Stimulated activated effector memory CD8-positive, alpha-beta T cell treated with anti-CD3 and anti-CD28 coated beads, Interleukin-12 subunit alpha, Interleukin-12 subunit beta, amount 100 ng/mL, for 72 hours (primary cell): ENCODE results near the gene NHSL1.

ENCODE experiments used
- ATAC-seq: fragments of 150-1000 bp; cut with Tn5 transposase; 2 replicates; pipeline ENCODE4 v1.10.0; 2021
- DNase-seq, 2 donors: peaks; one replicate each; pipeline ENCODE4 v3.0.0; 2021 to 2022; ENCODE audit warnings: low spot score in 2 of 2
- H3K27ac Mint-ChIP-seq: one replicate; pipeline ENCODE4 v1.8.0; 2022; ENCODE audit warnings: mild to moderate bottlenecking, mixed read lengths
- H3K36me3 Mint-ChIP-seq: one replicate; pipeline ENCODE4 v1.8.0; 2022; ENCODE audit warnings: mild to moderate bottlenecking, mixed read lengths
- H3K4me1 Mint-ChIP-seq: one replicate; pipeline ENCODE4 v1.8.0; 2022; ENCODE audit warnings: mixed read lengths
- H3K4me3 Mint-ChIP-seq: one replicate; pipeline ENCODE4 v1.8.0; 2022; ENCODE audit warnings: mild to moderate bottlenecking, mixed read lengths
- H3K9me3 Mint-ChIP-seq: one replicate; pipeline ENCODE4 v1.8.0; 2022; ENCODE audit warnings: mixed read lengths

Gene NHSL1

DNA sequence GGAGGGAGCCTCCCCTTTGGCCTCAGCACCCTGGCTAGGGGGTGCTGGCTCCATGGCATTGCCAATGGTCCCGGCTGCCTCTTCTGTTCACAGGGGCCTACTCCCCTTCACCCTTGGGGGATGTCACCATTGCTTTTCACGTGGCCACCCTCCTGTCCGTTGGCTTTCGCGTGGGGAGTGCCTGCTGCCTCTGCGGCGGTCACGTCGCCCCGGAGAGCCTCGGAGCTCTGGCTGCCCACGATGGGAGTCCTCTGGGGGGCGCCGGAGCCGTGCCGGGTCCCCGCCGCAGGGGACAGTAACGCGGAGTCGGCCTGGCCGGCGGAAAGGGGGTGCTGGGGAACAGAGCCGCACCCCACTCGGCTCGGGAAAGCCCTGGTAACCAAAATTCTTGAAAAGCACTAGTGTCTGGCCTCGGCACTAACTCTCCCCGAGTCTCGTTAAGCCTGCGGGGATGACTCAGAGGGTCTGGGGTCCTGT is 95.9 kb downstream of the NHSL1 start:
- DNase-seq (peak; percentile 38 to 70), ATAC-seq (peak; percentile 51)
- Mint-ChIP-seq H3K36me3 (peaks cover 26% of the 10 kb centered on the region), H3K4me3 (peak overlapping the region; percentile 73), H3K27ac (peak overlapping the region; percentile 34), H3K4me1 (peaks cover 7% of the 10 kb centered on the region), H3K9me3 (no peaks in the 10 kb centered on the region)

DNA sequence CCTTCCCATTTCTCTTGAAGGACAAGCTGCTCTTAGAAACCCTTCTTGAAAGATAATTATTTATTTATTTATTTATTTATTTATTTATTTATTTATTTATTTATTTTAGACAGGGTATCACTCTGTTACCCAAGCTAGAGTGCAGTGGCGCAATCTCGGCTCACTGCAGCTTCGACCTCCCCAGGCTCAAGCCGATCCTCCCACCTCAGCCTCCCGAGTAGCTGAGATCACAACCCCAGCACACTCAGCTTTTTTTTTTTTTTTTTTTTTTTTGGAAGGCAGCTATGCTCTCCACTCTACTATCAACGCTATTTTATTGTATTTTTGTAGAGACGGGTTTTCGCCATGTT is 96.5 kb downstream of the NHSL1 start:
- H3K9me3 Mint-ChIP-seq: no peaks in the 10 kb centered on the region
- DNase-seq (no peak), ATAC-seq (no peak)
- peaks cover 6% of the 10 kb centered on the region for H3K4me1 Mint-ChIP-seq
- peaks cover 21% of the 10 kb centered on the region for H3K36me3 Mint-ChIP-seq
- H3K4me3 Mint-ChIP-seq: peak overlapping the region; percentile 73
- H3K27ac Mint-ChIP-seq: peak overlapping the region; percentile 34

DNA sequence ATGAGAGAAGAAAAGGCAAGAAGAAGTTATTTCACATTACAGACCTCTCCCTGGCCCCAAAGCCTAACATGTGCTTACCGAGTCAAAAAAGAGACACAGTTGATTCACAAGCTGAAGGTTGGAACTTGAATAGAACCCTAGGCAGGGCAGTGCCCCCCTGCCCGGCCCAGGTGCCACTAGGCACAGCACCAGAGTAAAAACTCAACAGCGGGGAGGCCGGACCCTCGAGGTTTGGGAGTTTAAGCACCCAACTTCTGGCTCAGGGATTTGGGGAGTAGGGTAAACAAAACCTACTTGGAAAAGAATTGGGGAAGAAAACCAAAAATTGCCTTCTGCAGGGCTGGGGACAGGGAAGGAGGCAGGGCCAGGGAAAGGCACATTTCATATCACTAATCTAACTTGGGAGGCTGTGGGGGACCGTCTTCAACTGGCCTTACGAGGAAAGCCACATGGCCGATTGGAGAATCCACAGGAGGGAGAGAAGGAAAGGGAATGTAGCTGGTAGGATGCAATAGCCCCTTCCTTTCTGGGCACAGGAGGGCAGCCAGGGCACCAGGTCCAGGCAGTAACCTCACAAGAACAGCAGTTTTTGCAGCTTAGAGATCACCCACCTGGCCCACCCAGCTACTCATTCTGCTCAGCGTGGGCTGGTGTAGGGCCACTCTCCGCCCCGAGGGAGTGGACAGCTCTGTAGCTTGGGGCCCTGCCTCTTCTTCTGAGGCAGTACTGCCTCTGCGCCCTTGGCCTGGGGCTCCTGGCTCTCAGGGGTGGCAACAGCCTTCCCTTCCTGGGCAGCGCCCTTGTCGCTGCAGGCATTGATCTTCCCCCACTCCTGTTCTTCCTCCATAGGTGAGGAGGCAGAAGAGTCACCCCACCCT is 97.1 kb downstream of the NHSL1 start:
- peak overlapping the region; percentile 47 for H3K4me3 Mint-ChIP-seq
- ATAC-seq (no peak), DNase-seq (no peak)
- H3K27ac Mint-ChIP-seq: no peak overlapping the region
- peaks cover 18% of the 10 kb centered on the region for H3K36me3 Mint-ChIP-seq
- no peaks in the 10 kb centered on the region for H3K9me3 Mint-ChIP-seq
- H3K4me1 Mint-ChIP-seq: peaks cover 6% of the 10 kb centered on the region

DNA sequence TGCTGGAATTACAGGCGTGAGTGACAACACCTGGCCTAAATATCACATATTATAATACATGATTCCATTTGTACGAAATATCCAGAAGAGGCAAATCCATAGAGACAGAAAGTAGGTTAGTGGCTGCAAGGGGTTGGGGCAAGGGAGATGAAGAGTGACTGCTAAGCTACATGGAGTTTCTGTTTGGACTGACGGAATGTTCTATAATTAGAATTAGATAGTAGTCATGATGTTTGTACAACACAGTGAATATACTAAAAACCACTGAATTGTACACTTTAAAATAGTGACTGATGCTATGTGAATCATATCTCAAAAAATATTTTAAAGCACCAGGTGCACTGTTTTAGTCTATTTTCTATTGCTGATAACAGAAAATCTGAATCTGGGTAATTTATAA is 99.0 kb downstream of the NHSL1 start:
- Mint-ChIP-seq H3K4me1 (peaks cover 6% of the 10 kb centered on the region), H3K4me3 (no peak overlapping the region), H3K27ac (no peak overlapping the region), H3K36me3 (no peaks in the 10 kb centered on the region), H3K9me3 (no peaks in the 10 kb centered on the region)
- DNase-seq (peak in 1 of 2 donors; percentile 30), ATAC-seq (no peak)

DNA sequence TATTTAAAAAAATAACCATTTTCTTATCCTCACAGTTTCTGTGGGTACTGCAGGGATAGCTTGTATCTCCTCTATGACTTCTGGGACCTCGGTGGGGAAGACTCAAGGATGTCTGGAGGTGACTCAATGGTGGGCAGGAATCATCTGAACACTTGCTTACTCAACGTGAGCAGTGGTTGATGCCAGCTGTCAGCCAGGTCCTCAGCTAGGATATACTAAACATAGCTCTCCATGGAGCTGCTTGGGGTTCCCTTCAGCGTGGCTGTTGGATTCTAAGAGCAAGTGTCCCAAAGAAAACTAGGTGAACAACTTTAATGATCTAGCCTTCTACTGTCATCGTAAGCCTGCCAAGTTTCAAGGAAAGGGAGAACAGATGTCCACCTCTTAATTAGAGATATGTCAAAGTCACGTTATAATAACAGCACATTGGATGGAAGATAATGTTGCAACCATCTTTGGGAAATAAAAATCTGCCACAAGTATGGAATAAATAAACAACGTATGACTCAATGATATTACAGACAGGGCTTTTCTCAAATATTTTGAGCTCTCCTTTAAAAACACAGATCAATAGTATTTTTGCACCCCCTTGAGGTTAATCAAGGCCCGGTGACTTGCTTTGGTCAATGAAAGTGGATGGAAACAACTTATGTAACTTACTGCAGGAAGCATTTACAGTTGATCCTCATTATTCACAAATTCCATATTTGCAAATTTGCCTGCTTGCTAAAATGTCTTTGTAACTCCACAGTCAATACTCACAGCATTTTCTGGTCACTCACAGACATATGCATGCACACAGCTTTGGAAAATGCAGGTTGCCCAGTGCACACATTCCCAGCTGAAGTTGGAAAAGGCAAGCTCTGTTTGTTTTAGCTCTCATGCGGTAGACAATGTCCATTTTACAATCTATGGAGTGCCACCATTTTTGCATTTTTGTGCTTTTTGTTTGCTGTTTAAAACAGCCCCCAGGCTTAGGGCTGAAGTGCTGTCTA is 101.9 kb downstream of the NHSL1 start:
- DNase-seq (peak in 1 of 2 donors; percentile 23), ATAC-seq (no peak)
- Mint-ChIP-seq H3K36me3 (no peaks in the 10 kb centered on the region), H3K4me3 (no peak overlapping the region), H3K9me3 (no peaks in the 10 kb centered on the region), H3K27ac (no peak overlapping the region), H3K4me1 (no peaks in the 10 kb centered on the region)

DNA sequence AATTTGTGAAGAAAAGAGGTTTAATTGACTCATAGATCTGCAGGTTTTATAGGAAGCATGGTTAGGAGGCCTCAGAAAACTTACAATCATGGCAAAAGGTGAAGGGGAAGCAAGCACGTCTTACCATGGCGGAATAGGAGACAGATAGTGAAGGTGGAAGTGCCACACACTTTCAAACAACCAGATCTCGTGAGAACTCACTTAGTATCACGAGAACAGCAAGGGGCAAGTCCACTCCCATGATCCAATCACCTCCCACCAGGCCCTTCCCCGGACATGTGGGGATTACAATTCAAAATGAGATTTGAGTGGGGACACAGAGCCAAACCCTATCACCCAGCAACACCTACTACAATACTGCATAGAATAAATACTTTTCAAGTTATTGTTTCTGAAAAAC is 102.6 kb downstream of the NHSL1 start:
- Mint-ChIP-seq H3K9me3 (no peaks in the 10 kb centered on the region), H3K36me3 (no peaks in the 10 kb centered on the region), H3K4me1 (no peaks in the 10 kb centered on the region), H3K4me3 (no peak overlapping the region), H3K27ac (no peak overlapping the region)
- ATAC-seq (no peak), DNase-seq (peak in 1 of 2 donors; percentile 13)

DNA sequence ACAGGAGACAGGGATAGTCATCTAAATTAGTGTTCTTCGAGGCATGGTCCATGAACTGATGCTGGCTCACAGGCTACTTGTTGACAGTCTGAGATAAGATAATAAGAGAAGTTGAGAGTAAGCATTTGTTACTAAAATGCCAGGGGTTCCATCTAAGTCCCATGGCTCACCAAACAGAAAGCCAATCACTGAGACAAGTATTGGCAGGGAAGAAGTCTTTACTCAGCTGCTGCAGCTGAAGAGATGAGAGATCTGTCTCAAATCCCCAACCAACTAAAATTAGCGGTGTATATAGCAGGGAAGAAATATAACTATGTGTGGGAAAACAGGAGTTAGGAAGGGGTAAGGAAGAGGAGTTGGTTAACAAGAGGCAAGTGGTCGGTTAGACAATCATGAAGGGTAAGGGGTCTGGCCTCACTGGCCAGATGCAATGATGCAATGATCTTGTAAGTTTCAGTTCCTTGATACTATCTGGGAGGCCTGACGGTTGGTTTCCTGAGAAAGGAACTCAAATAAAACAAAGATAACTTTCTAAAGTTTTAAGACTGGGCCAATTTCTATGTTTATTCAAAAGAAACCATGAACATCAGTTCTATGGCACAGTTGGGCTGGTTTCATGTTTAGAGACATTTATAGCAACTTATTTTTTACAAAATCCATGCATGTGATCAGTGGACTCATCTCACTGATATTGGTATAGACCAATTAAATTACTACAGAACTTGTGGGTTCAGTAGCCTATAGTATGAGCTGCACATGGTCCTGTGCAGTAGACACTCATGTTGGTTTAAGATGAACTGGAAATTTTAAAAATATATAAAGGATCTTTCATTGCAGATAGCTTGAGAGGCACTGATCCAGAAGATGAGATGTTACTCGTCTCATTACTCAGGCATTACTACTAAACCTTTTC is 105.2 kb downstream of the NHSL1 start:
- DNase-seq: no peak
- no peak for ATAC-seq
- H3K4me3 Mint-ChIP-seq: no peak overlapping the region
- no peaks in the 10 kb centered on the region for H3K4me1 Mint-ChIP-seq
- no peaks in the 10 kb centered on the region for H3K9me3 Mint-ChIP-seq
- no peaks in the 10 kb centered on the region for H3K36me3 Mint-ChIP-seq
- no peak overlapping the region for H3K27ac Mint-ChIP-seq

DNA sequence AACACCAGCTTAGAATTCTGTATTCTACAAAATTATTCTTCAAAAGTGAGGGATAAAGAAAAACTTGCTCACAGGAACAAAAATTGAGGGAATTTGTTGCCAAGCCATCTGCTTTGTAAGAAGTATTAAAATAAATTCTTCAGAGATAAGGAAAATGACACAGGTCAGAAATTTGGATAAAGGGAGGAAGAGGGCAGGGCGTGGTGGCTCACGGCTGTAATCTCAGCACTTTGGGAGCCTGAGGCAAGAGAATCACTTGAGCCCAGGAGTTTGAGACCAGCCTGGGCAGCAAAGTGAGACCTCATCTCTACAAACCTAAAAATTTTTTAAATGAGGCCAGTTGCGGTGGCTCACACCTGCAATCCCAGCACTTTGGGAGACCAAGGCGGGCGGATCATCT is 109.7 kb downstream of the NHSL1 start:
- H3K27ac Mint-ChIP-seq: no peak overlapping the region
- no peaks in the 10 kb centered on the region for H3K36me3 Mint-ChIP-seq
- H3K4me3 Mint-ChIP-seq: no peak overlapping the region
- ATAC-seq (no peak), DNase-seq (no peak)
- H3K4me1 Mint-ChIP-seq: no peaks in the 10 kb centered on the region
- no peaks in the 10 kb centered on the region for H3K9me3 Mint-ChIP-seq

DNA sequence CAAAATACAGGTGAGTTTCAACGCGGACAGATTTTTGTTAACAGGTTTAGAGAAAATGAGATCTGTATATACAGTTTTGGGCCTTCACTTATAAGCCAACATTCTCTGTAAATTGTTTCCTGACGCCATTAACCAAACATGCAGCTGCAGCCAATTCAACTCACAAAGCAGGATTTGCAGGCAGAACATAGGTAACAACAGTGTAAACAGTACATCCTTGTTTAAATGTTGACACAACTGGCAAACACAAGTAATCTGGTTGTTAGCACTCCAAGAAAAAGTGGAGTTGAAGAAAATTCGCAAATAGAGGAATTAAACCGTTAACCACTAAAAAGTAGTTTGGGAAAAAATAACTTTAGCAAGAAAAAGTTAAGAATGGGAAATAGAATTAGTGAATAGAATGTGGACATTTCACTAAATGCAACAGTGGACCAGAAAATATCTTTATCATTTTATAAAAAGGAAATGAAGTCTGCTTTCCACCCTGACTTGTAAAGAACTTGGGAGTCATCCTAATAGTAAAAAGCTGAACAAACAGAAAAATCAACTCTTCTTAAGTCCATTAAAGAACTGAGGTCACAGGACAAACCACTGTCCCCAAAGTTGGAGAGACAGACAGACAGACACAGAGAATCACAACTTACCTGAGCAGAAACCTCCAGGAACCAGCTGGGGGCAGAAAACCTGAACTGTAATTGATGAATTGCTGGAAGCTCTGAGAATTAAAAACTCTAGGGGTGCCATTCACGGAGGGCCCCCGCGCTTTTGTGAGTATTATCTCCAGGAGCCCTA is 111.5 kb downstream of the NHSL1 start:
- ATAC-seq: no peak
- DNase-seq: no peak
- Mint-ChIP-seq H3K4me3 (no peak overlapping the region), H3K36me3 (no peaks in the 10 kb centered on the region), H3K9me3 (no peaks in the 10 kb centered on the region), H3K27ac (no peak overlapping the region), H3K4me1 (no peaks in the 10 kb centered on the region)

DNA sequence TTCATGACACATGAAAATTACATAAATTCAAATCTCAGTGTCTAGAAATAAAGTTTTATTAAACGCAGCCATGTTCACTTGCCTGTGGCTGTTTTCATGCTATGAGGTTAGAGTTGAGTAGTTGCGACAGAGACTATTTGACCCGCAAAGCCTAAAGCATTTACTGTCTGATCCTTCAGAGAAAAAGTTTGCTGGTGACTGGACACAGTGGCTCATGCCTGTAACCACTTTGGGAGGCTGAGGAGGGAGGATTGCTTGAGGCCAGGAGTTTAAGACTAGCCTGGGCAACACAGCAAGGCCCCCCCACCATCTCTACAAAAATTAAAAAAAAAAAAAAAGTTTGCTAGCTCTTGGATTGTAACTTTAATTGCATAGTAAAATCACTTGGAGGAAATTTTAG is 112.4 kb downstream of the NHSL1 start:
- Mint-ChIP-seq H3K27ac (no peak overlapping the region), H3K4me1 (no peaks in the 10 kb centered on the region), H3K4me3 (no peak overlapping the region), H3K9me3 (no peaks in the 10 kb centered on the region), H3K36me3 (no peaks in the 10 kb centered on the region)
- ATAC-seq (no peak), DNase-seq (no peak)

DNA sequence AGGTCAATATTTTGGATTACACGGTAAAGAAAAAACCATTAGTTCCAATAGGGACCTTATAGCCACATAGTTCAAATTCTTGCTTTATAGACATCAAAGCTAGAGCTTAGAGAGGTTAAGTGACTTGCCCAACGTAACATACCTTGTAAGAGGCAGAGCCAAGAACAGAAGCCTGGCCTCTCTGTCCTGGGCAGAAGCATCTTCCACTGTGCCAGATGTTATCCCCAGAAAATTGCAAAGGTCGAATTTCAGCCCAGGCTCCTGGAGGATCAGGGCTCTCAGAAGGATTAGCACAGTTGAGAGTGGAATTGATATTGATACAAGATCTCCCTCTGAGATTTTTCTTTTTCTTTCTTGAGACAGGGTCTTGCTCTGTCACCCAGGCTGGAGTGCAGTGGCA is 115.5 kb downstream of the NHSL1 start:
- no peak overlapping the region for H3K27ac Mint-ChIP-seq
- ATAC-seq (no peak), DNase-seq (no peak)
- H3K9me3 Mint-ChIP-seq: no peaks in the 10 kb centered on the region
- no peaks in the 10 kb centered on the region for H3K36me3 Mint-ChIP-seq
- H3K4me1 Mint-ChIP-seq: no peaks in the 10 kb centered on the region
- no peak overlapping the region for H3K4me3 Mint-ChIP-seq

DNA sequence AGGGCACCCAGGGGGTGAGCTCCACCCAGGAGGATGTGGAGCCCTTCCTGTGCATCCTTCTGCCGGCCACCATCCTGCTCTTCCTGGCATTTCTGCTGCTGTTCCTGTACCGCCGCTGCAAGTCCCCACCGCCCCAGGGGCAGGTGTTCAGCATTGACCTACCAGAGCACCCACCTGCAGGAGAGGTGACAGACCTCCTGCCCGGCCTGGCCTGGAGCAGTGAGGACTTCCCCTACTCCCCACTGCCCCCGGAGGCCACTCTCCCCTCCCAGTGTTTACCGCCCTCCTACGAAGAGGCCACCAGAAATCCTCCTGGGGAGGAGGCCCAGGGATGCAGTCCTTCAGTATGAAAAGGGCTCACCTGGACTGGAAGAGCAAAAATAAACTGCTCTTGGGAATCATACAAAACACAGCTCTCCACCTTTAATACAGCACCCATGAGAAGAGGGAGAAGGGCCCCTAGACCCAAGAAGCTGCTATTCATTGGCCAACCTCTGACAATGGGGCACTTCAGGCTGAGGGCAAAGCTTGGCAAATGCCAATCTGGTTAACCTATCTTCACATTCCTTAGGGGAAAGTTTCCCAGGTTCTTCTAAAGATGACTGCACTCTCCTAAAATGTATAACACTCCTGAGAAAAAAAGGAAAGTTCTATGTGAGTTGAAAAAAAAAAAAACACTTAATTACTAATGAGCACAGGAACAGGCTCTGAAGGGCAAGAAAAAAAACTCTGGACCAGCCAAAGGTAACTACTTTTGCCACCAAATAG is 116.6 kb downstream of the NHSL1 start:
- Mint-ChIP-seq H3K9me3 (no peaks in the 10 kb centered on the region), H3K4me1 (no peaks in the 10 kb centered on the region), H3K4me3 (no peak overlapping the region), H3K36me3 (no peaks in the 10 kb centered on the region), H3K27ac (no peak overlapping the region)
- DNase-seq (no peak), ATAC-seq (peak; percentile 26)

DNA sequence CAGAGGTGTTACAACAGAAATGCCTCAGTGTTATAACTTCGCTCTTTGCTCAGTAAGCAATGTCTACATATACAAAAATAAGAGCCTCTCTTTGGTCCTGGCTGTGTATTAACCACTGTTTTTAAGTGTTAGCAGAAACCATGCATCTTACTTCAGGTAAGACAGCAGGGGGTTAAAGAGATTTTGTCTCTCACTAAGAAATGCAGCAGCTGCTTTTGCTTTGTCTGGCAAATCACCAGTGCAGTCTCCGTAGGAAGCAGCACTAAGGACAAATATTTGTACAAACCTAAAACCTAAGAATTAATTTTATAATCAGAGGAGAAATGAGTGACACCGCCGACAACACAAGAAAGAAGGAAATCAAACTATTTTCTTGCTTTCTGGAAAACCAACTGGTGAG is 120.8 kb downstream of the NHSL1 start:
- Mint-ChIP-seq H3K4me1 (no peaks in the 10 kb centered on the region), H3K27ac (no peak overlapping the region), H3K9me3 (no peaks in the 10 kb centered on the region), H3K36me3 (no peaks in the 10 kb centered on the region), H3K4me3 (no peak overlapping the region)
- no peak for DNase-seq
- no peak for ATAC-seq

DNA sequence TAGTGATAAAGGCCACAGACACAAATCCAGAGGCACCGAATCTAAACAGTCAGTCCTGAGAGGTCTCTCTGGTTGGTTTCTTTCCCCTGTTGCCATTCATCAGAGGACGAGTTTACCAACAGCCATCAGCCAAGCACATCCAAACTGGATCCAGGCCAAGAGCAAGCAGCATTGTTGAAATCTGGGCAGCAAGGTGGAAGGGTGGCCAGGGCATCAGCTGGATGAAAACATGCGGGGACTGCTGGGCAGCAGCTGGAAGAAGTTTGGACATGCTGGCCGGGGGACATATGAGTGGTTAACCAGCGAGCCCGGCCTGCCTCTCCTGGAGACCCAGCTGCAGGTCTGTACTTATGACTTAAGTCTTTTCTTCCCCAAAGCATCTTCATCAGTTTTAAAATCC is 121.5 kb downstream of the NHSL1 start, which contains the start of gene SMIM28:
Gene SMIM28 (plus strand): TSS at position 62 of the 400 bp plus-strand sequence. CDS start 168 bp downstream, at position 230.
- Mint-ChIP-seq H3K36me3 (no peaks in the 10 kb centered on the region), H3K9me3 (no peaks in the 10 kb centered on the region), H3K27ac (no peak within 1 kb of the TSS), H3K4me1 (no peaks in the 10 kb centered on the region), H3K4me3 (no peak within 1 kb of the TSS)
- DNase-seq (no peak), ATAC-seq (no peak)
